ENCODE measurements around the gene TOLLIP.

Gene TOLLIP

GRCh38 chr11:1237851-1238250, 71.6 kb downstream of the TOLLIP start:
- no peaks in the 10 kb centered on the region for H3K36me3 Mint-ChIP-seq
- no peak overlapping the region for H3K27ac Mint-ChIP-seq
- H3K4me3 Mint-ChIP-seq: no peak overlapping the region

GRCh38 chr11:1237128-1237580, 72.3 kb downstream of the TOLLIP start:
- Mint-ChIP-seq H3K27ac (no peak overlapping the region), H3K9me3 (no peaks in the 10 kb centered on the region), H3K4me3 (no peak overlapping the region), H3K4me1 (no peaks in the 10 kb centered on the region), H3K36me3 (no peaks in the 10 kb centered on the region)
- DNase-seq (ENCODE audit: low spot score in 2 of 2) (no peak), ATAC-seq (no peak)

More at GRCh38 chr11:1237851-1238250, 71.6 kb downstream of the TOLLIP start:
- DNase-seq (ENCODE audit: low spot score in 2 of 2) (no peak), ATAC-seq (no peak)
- no peaks in the 10 kb centered on the region for H3K4me1 Mint-ChIP-seq
- H3K9me3 Mint-ChIP-seq: no peaks in the 10 kb centered on the region

- no peak overlapping the region for H3K27ac Mint-ChIP-seq
- DNase-seq (ENCODE audit: low spot score in 2 of 2) (no peak), ATAC-seq (no peak)
- no peaks in the 10 kb centered on the region for H3K4me1 Mint-ChIP-seq
- H3K4me3 Mint-ChIP-seq: no peak overlapping the region
- no peaks in the 10 kb centered on the region for H3K36me3 Mint-ChIP-seq
- no peaks in the 10 kb centered on the region for H3K9me3 Mint-ChIP-seq
Observed at GRCh38 chr11:1236316-1237127, 72.9 kb downstream of the TOLLIP start.

- H3K36me3 Mint-ChIP-seq: no peaks in the 10 kb centered on the region
- H3K27ac Mint-ChIP-seq: no peak overlapping the region
- DNase-seq (ENCODE audit: low spot score in 2 of 2) (no peak), ATAC-seq (no peak)
- H3K9me3 Mint-ChIP-seq: no peaks in the 10 kb centered on the region
- H3K4me3 Mint-ChIP-seq: no peak overlapping the region
- no peaks in the 10 kb centered on the region for H3K4me1 Mint-ChIP-seq
Observed at GRCh38 chr11:1235901-1236315, 73.5 kb downstream of the TOLLIP start.

DNA sequence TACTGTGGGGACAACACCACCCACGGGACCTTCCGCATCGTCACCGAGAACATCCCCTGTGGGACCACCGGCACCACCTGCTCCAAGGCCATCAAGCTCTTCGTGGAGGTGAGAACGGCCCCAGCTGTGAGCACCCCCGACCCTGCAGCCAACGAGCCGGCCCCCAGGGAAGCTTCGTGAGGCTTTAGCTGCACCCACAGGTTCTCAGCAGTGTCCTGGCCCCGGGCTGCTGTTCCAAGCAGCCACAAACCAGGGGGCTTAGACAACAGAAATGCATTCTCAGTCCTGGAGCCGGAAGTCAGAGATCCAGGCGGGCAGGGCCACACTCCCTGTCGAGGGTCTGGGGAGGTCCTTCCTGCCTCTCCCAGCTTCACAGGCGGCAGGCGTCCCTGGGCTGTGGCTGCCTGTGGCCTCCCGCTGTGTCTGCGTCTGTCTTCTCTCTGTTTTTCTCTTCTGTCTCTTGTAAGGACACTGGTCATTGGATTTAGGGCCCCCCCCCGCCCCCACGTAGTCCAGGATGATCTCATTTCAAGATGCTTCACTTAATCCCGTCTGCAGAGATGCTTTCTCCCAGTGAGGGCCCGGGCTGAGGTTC, 74.0 kb downstream of the TOLLIP start:
- Mint-ChIP-seq H3K36me3 (no peaks in the 10 kb centered on the region), H3K9me3 (no peaks in the 10 kb centered on the region), H3K4me3 (no peak overlapping the region), H3K4me1 (no peaks in the 10 kb centered on the region), H3K27ac (no peak overlapping the region)
- ATAC-seq (no peak), DNase-seq (ENCODE audit: low spot score in 2 of 2) (no peak)

- no peaks in the 10 kb centered on the region for H3K4me1 Mint-ChIP-seq
- ATAC-seq: no peak
- H3K4me3 Mint-ChIP-seq: no peak overlapping the region
- H3K36me3 Mint-ChIP-seq: no peaks in the 10 kb centered on the region
- no peaks in the 10 kb centered on the region for H3K9me3 Mint-ChIP-seq
- no peak overlapping the region for H3K27ac Mint-ChIP-seq
- DNase-seq (ENCODE audit: low spot score in 2 of 2): no peak
Observed at GRCh38 chr11:1234771-1235305, 74.6 kb downstream of the TOLLIP start.

DNA sequence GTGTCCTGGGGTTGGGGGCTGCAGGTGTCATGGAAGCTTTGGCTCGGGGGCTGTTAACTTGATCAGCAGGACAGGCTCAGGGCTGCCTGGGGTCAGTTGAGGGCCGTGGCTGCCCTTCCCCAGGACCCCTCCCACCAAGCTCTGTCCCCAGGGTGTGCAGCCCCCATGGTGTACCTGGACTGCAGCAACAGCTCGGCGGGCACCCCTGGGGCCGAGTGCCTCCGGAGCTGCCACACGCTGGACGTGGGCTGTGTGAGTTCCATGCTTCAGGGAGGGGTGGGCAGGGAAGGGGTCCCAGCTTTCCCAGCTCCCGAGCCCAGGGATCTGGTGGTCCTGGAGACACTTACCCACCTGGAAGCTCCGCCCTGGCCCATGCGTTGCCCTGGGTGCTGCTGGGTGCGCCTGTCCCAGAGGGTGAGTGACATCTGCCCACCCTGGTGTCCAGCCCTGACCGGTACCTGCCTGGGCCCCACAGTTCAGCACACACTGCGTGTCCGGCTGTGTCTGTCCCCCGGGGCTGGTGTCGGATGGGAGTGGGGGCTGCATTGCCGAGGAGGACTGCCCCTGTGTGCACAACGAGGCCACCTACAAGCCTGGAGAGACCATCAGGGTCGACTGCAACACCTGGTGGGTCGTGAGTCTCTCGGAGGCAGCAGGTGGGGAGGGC, 75.2 kb downstream of the TOLLIP start:
- no peaks in the 10 kb centered on the region for H3K9me3 Mint-ChIP-seq
- no peak for DNase-seq (ENCODE audit: low spot score in 2 of 2)
- H3K4me3 Mint-ChIP-seq: no peak overlapping the region
- no peaks in the 10 kb centered on the region for H3K4me1 Mint-ChIP-seq
- no peak for ATAC-seq
- H3K36me3 Mint-ChIP-seq: no peaks in the 10 kb centered on the region
- H3K27ac Mint-ChIP-seq: no peak overlapping the region

GRCh38 chr11:1233351-1234053, 75.9 kb downstream of the TOLLIP start:
- DNase-seq (ENCODE audit: low spot score in 2 of 2) (no peak), ATAC-seq (no peak)
- no peak overlapping the region for H3K4me3 Mint-ChIP-seq
- no peaks in the 10 kb centered on the region for H3K4me1 Mint-ChIP-seq
- H3K27ac Mint-ChIP-seq: no peak overlapping the region
- H3K9me3 Mint-ChIP-seq: no peaks in the 10 kb centered on the region
- H3K36me3 Mint-ChIP-seq: no peaks in the 10 kb centered on the region

- no peaks in the 10 kb centered on the region for H3K4me1 Mint-ChIP-seq
- H3K9me3 Mint-ChIP-seq: no peaks in the 10 kb centered on the region
- no peak overlapping the region for H3K27ac Mint-ChIP-seq
- no peaks in the 10 kb centered on the region for H3K36me3 Mint-ChIP-seq
- ATAC-seq (no peak), DNase-seq (ENCODE audit: low spot score in 2 of 2) (no peak)
- no peak overlapping the region for H3K4me3 Mint-ChIP-seq
Observed at GRCh38 chr11:1232883-1233321, 76.5 kb downstream of the TOLLIP start.

GRCh38 chr11:1232021-1232882, 77.2 kb downstream of the TOLLIP start:
- H3K4me3 Mint-ChIP-seq: no peak overlapping the region
- H3K36me3 Mint-ChIP-seq: no peaks in the 10 kb centered on the region
- no peaks in the 10 kb centered on the region for H3K9me3 Mint-ChIP-seq
- DNase-seq (ENCODE audit: low spot score in 2 of 2) (no peak), ATAC-seq (no peak)
- no peak overlapping the region for H3K27ac Mint-ChIP-seq
- no peaks in the 10 kb centered on the region for H3K4me1 Mint-ChIP-seq

DNA sequence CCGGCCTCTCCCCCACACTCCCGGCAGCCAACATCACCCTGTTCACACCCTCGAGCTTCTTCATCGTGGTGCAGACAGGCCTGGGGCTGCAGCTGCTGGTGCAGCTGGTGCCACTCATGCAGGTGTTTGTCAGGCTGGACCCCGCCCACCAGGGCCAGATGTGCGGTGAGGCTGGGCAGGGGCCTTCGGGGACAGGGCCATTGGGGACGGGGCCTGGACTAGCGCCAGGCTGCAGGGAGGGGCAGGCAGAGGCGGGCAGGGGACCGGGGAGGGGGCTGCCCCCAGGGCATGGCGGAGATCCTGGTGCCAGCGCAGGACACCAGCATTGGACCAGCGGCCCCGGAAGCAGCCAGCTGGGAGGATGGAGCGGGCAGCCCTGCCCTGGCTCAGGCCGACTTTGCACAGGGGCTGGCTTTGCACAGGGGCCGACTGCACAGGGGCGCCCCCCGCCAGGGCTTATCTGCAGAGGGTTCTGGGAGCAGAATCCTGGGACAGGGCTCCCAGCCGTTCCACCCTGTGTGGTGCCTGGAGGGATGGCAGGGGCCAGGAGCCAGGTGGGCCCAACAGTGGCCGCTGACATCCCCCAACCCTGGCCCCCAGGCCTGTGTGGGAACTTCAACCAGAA, 77.9 kb downstream of the TOLLIP start:
- Mint-ChIP-seq H3K27ac (no peak overlapping the region), H3K36me3 (no peaks in the 10 kb centered on the region), H3K4me1 (no peaks in the 10 kb centered on the region), H3K4me3 (no peak overlapping the region), H3K9me3 (no peaks in the 10 kb centered on the region)
- DNase-seq (ENCODE audit: low spot score in 2 of 2) (no peak), ATAC-seq (no peak)

GRCh38 chr11:1230456-1231395, 78.7 kb downstream of the TOLLIP start:
- ATAC-seq (no peak), DNase-seq (ENCODE audit: low spot score in 2 of 2) (no peak)
- Mint-ChIP-seq H3K9me3 (no peaks in the 10 kb centered on the region), H3K36me3 (no peaks in the 10 kb centered on the region), H3K27ac (no peak overlapping the region), H3K4me3 (no peak overlapping the region), H3K4me1 (no peaks in the 10 kb centered on the region)

DNA sequence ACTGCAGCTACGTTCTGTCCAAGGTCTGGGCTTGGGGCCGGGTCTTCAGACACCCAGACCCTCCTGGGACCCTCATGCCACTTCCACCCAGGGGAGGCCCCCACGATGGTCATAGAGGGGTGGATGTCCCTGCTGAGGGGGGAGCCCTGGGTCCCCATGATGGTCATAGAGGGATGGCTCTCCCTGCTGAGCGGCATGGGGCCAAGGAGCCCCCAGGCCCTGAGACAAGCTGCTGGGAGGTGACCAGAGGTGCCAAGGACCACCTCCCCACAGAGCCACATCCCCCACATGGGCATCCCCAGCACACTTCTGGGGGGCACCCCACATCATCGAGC, 79.3 kb downstream of the TOLLIP start:
- Mint-ChIP-seq H3K4me1 (no peaks in the 10 kb centered on the region), H3K36me3 (no peaks in the 10 kb centered on the region), H3K9me3 (no peaks in the 10 kb centered on the region), H3K27ac (no peak overlapping the region), H3K4me3 (no peak overlapping the region)
- no peak for DNase-seq (ENCODE audit: low spot score in 2 of 2)
- no peak for ATAC-seq

Measured in stimulated activated effector memory CD8-positive, alpha-beta T cell treated with anti-CD3 and anti-CD28 coated beads, Interleukin-12 subunit alpha, Interleukin-12 subunit beta, amount 100 ng/mL, for 72 hours (primary cell).